ENCODE data around the gene SCN5A. TPM values are rescaled to one million over a fixed set of nuclear protein-coding genes. Genes with fewer than 3 reads are reported as not detected.

Gene SCN5A
- total and polyA plus RNA-seq, 2 experiments from 2014 or later, result 0.97 to 1.3 TPM

DNA sequence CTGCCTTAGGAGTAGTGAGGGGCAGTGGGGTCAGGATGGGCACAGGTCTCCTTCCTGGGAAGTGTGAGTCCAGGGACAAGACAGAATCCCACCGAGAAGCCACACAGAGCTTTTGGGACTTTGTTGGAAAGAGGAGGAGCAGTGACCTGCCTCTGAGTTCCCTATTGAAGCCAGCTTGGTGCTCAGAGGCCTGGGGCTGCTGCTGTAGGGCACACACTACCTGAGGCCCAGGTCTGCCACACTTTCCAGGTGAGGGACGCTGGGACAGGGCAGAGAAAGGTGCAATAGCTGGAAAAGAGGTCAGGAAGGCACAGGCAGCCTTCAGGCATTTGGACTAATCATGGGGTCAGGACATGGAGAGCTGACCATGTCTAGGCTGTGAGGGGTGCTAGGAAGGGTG lies 67.7 kb downstream of the SCN5A start:
- Histone ChIP-seq H3K79me2 (no peaks in the 10 kb centered on the region), H3K9me2 (replicated peaks; ENCODE audit: insufficient read depth) (no peaks in the 10 kb centered on the region), H3K27me3 (no peaks in the 10 kb centered on the region), H3K4me2 (no peak overlapping the region), H3K9me3 (ENCODE audit: low read depth) (no peaks in the 10 kb centered on the region), H4K20me1 (ENCODE audit: insufficient read depth, poor library complexity, severe bottlenecking) (no peaks in the 10 kb centered on the region), H3K4me3 (no peak overlapping the region), H3K27ac (no peak overlapping the region), H3K4me1 (ENCODE audit: insufficient read depth) (no peaks in the 10 kb centered on the region), H3K36me3 (replicated peaks; ENCODE audit: insufficient read depth, low read depth) (no peaks in the 10 kb centered on the region), H2AFZ (no peak overlapping the region)
- TF ChIP-seq, protein P1, sequence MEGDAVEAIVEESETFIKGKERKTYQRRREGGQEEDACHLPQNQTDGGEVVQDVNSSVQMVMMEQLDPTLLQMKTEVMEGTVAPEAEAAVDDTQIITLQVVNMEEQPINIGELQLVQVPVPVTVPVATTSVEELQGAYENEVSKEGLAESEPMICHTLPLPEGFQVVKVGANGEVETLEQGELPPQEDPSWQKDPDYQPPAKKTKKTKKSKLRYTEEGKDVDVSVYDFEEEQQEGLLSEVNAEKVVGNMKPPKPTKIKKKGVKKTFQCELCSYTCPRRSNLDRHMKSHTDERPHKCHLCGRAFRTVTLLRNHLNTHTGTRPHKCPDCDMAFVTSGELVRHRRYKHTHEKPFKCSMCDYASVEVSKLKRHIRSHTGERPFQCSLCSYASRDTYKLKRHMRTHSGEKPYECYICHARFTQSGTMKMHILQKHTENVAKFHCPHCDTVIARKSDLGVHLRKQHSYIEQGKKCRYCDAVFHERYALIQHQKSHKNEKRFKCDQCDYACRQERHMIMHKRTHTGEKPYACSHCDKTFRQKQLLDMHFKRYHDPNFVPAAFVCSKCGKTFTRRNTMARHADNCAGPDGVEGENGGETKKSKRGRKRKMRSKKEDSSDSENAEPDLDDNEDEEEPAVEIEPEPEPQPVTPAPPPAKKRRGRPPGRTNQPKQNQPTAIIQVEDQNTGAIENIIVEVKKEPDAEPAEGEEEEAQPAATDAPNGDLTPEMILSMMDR (IDR thresholded peaks at IDR 0.05; ENCODE audit: poor library complexity), result no peak
- WGBS (ENCODE audit: low lambda C conversion rate, missing lambda C conversion rate), result 92% methylated on average over 2 of the region's 2 CpGs
- no peak for DNase-seq (ENCODE audit: low spot score)

DNA sequence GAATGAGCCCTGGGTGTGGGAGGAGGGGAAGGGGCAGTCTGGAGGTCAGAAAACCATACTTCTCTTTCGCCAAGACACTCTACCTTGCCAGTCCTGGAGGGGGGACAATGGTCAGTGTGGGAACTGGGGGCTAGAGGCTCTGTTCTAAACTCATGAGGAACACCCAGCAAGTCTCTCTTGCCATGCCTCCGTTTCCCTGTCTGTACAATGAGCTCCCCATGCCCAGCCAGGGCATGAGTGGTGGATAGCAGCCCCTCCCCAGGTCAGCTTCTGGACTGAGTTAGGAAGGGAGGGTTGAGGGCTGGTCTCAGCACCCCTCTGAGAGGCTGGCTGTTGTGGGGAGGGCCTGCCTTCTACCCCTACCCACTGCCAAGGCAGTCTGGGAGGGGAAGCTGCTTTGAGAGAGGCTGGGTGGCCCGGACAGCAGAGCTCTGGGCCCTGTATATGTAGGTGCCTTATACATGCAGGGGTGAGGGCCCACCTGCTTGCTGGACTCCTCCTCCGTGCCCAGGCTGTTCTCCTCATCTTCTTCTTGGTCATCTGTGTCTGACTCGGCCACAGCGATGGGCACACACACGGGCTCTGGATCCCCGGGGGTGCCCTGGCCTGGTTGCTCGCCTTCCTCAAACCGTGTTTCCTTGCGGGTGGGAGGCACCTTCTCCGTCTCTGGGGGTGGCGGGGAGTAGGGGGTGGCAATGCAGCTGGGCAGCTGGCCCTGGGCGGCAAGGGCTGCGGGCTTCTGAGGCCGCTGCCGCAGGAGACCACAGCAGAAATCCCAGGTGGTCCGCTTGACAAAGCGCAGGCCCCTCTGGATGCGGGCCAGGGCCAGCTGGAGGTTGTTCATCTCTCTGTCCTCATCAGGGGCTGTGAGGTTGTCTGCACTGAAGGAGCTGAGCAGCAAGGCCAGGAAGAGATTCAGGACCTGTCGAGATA lies 68.8 kb downstream of the SCN5A start:
- Histone ChIP-seq H2AFZ (no peak overlapping the region), H4K20me1 (ENCODE audit: insufficient read depth, poor library complexity, severe bottlenecking) (no peaks in the 10 kb centered on the region), H3K4me1 (ENCODE audit: insufficient read depth) (no peaks in the 10 kb centered on the region), H3K27ac (no peak overlapping the region), H3K4me3 (no peak overlapping the region), H3K27me3 (no peaks in the 10 kb centered on the region), H3K79me2 (no peaks in the 10 kb centered on the region), H3K36me3 (replicated peaks; ENCODE audit: insufficient read depth, low read depth) (no peaks in the 10 kb centered on the region), H3K9me2 (replicated peaks; ENCODE audit: insufficient read depth) (no peaks in the 10 kb centered on the region), H3K9me3 (ENCODE audit: low read depth) (no peaks in the 10 kb centered on the region), H3K4me2 (no peak overlapping the region)
- 80% methylated on average over 21 of the region's 21 CpGs for WGBS (ENCODE audit: low lambda C conversion rate, missing lambda C conversion rate)
- DNase-seq (ENCODE audit: low spot score), result no peak
- TF ChIP-seq EZH2phosphoT487 (IDR thresholded peaks at IDR 0.05; ENCODE audit: low read depth, severe bottlenecking, unreplicated experiment), result no peak
- no peak for TF ChIP-seq EZH2 (IDR thresholded peaks at IDR 0.05; ENCODE audit: borderline replicate concordance)
- TF ChIP-seq, protein P1 (IDR thresholded peaks at IDR 0.05; ENCODE audit: poor library complexity), result no peak

DNA sequence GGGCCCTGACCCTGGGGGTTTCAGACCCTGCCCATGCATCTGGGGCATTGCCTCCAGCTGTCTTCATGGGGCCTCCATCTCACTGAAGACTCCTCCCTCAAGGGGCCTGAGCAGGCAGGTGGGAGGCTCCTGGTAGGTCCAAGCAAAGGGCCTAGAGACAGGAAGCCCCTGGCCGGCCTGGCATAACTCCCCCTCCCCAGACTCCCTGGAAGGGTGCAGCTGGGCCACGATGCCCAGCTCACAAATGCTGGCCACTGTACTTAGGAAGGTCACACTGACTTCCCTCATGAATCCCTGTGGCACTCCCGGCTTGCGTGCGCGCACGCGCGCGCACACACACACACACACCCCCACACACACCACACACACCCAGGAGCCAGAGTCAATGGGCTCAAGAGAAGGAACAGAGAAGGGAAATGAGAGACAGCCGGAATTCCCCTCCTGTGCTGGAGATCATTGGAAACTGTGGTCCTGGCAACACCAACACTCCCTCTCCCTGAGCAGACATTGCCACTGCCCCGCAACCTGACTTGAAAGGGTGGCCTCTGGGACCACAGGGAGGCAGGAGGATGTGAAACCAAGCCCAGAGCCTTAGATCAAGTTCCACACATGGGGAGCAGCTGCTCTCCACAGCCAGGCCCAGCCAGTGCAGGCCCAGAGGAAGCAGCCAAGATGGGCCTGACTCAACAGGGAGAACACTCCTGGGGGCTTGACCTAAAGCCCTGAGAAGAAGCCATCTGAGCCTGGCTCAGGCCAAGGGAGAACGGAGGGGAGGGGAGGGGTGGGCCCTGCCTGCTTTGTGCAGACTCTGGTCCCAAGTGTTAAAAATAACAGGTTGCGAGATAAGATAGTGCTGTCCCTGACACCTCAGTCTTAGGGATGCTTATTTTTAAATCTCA lies 69.7 kb downstream of the SCN5A start:
- TF ChIP-seq, protein P1 (IDR thresholded peaks at IDR 0.05; ENCODE audit: poor library complexity), result no peak
- TF ChIP-seq EZH2phosphoT487 (IDR thresholded peaks at IDR 0.05; ENCODE audit: low read depth, severe bottlenecking, unreplicated experiment), result no peak
- no peak for TF ChIP-seq EZH2 (IDR thresholded peaks at IDR 0.05; ENCODE audit: borderline replicate concordance)
- no peak overlapping the region for H3K4me3 ChIP-seq
- no peaks in the 10 kb centered on the region for H3K9me3 ChIP-seq (ENCODE audit: low read depth)
- no peak overlapping the region for H3K27ac ChIP-seq
- no peaks in the 10 kb centered on the region for H3K79me2 ChIP-seq
- H3K4me2 ChIP-seq, result no peak overlapping the region
- WGBS (ENCODE audit: low lambda C conversion rate, missing lambda C conversion rate), result 84% methylated on average over 14 of the region's 14 CpGs
- no peak for DNase-seq (ENCODE audit: low spot score)
- H3K27me3 ChIP-seq, result no peaks in the 10 kb centered on the region
- no peaks in the 10 kb centered on the region for H4K20me1 ChIP-seq (ENCODE audit: insufficient read depth, poor library complexity, severe bottlenecking)
- H3K9me2 ChIP-seq (replicated peaks; ENCODE audit: insufficient read depth), result no peaks in the 10 kb centered on the region
- no peak overlapping the region for H2AFZ ChIP-seq
- no peaks in the 10 kb centered on the region for H3K36me3 ChIP-seq (replicated peaks; ENCODE audit: insufficient read depth, low read depth)
- H3K4me1 ChIP-seq (ENCODE audit: insufficient read depth), result no peaks in the 10 kb centered on the region

Data from hepatocyte (in vitro differentiated cells).